GM12892 (cell line): ENCODE results near the gene SNX24.
"Not testable (repeated sequence)": the region's sequence is repeated elsewhere in the genome, so short reads cannot be mapped to it uniquely, and the experiment has no call there.

Experiments
- DNase-seq: peaks from one replicate; pipeline ENCODE4 v3.0.0; 2011; ENCODE audit not compliant: insufficient read length
- FAIRE-seq: peaks from 2 replicates; lab custom pipeline; 2011; peaks lifted over from hg19 to GRCh38; lab: Jason Lieb, UNC
- POLR2A ChIP-seq: IDR thresholded peaks from 2 replicates; pipeline ENCODE4 v1.6.1; 2011; ENCODE audit warnings: low read depth, low read length, control low read depth
- POLR2AphosphoS5 ChIP-seq: IDR thresholded peaks from 2 replicates; pipeline ENCODE4 v1.6.1; 2011; ENCODE audit warnings: low read depth, low read length, control low read depth
- TAF1 ChIP-seq: IDR thresholded peaks from 2 replicates; pipeline ENCODE4 v1.6.1; 2011; ENCODE audit warnings: low read depth, mild to moderate bottlenecking, control low read depth, low read length, borderline replicate concordance

SNX24 gene

DNA sequence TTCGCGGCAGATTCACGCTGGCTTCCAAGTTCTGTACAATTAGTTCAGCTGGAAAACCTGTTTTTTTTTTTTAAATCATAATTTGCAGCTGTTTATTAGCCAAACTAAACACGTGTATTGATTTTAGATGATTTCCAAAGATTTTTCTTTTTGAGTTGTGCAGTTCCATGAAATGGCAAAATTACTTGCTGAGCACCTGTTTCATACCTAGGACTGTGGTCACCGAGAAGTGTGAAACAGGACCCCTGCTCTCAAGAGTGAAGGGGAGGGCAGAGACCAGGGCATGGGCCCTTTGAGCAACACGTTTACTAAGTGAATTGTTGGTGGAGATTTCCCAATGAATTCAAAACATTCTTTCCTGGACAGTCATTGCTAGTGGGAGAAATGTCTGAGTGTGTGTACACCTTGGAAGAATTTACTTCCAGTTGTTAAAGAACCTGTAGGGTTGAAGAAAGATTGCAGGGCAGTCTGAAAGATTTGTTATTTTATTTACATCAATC, 688 bp downstream of the SNX24 start:
- no peak for DNase-seq
- FAIRE-seq, result no peak
- TF ChIP-seq POLR2A (no peak), TAF1 (no peak), POLR2AphosphoS5 (no peak)

DNA sequence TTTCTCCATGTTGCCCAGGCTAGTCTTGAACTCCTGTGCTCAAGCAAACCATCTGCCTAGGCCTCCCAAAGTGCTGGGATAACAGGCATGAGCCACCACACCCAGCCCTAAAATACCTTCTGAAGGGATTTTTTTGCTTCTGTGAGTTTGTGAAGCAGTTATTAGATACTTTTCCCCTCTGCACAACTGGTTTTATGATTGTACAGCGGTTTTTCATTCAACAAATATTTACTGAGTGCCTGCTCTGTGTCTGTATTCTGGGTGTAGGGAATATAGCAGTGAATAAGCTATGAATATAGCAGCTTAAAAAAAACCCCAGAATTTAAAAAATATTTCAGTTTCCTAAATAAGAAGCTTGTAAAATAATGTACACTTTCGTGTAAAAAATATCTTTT, 2.3 kb downstream of the SNX24 start:
- no peak for FAIRE-seq
- TF ChIP-seq TAF1 (no peak), POLR2AphosphoS5 (no peak), POLR2A (no peak)

DNA sequence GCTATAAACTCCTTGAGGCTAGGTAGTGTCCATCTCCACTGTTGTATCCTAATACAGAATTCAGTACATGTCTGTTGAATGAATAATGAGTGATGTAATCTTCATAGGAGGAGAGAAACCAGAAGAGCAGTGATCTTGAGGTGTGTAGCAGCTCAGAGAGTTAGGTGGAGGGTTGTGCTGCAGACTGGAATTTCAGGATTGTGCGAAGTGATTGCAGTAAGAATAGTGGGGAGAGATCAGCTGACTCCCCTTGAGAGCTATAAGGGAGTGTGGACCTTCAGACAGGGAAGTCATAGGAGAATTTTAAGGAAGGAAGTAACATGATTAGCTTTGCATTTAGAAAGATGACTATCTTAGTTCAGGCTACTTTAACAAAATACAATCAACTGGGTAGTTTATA, 4.4 kb downstream of the SNX24 start:
- DNase-seq, result no peak
- TF ChIP-seq TAF1 (no peak), POLR2AphosphoS5 (no peak), POLR2A (no peak)
- FAIRE-seq, result peak; percentile 71

More for the DNA sequence above, 2.3 kb downstream of the SNX24 start:
- DNase-seq, result no peak

DNA sequence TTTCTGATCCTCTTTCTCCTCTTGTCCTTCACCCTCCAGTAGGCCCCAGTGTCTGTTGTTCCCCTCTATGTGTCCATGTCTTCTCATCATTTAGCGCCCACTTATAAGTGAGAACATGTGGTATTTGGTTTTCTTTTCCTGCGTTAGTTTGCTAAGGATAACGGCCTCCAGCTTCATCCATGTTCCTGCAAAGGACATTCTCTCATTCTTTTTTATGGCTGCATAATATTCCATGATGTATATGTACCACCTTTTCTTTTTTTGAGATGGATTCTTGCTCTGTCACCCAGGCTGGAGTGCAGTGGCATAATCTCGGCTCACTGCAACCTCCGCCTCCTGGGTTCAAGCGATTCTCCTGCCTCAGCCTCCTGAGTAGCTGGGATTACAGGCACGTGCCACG, 12.1 kb downstream of the SNX24 start:
- not testable (repeated sequence) for DNase-seq, FAIRE-seq

DNA sequence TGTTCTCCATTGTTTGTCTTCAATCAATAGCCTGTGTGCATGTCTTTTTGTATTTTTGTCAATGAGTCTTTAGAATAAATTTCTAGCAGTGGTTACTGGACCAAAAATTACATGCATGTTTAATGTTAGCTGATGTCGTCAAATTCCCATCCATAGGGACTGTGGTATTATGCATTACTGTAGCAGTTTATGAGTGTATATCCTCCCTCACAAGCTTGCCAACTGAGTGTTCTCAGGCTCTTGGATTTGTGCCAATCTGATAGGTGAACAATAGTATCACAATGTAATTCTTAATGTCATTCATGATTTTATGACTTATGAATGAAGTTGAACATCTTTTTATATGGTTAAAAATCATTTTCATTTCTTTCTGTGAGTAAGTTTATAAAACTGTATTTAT, 13.0 kb downstream of the SNX24 start:
- DNase-seq (no peak), FAIRE-seq (no peak)
- no peak for TF ChIP-seq POLR2AphosphoS5
- TF ChIP-seq POLR2A, result no peak
- no peak for TF ChIP-seq TAF1

DNA sequence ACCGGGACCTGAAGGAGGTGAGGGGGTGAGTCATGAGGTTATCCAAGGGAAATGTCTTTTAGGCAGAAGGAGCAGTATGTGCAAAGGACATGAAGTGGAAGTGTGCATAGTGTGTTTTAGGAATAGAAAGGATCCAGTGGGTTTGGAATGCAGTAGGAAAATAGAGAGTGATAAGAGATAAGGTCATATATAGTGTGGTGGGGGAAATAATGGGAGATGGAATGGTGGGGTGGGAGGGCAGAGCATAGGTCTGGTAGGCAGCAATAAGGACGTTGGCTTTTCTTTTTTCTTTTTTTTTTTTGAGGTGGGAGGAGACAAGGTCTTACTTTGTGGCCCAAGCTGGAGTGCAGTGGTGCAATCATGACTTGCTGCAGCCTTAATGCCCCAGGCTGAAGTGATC, 17.8 kb downstream of the SNX24 start:
- no peak for DNase-seq
- TF ChIP-seq TAF1 (no peak), POLR2AphosphoS5 (no peak), POLR2A (no peak)
- FAIRE-seq, result no peak

DNA sequence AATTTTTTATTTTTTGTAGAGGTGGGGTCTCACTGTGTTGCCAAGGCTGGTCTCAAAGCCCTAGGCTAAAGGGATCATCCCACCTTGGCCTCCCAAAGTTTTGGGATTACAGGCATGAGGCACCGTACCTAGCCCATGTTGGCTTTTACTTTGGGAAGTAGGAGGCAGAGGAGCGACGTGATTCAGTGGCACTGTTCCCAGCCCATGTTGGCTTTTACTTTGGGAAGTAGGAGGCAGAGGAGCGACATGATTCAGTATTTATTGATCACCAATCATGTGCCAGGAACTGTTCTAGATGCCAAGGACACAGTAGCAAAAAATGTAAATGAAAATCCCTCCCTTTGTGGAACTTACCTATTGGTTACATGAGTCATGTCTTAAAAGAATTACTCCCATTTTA, 18.3 kb downstream of the SNX24 start:
- TF ChIP-seq POLR2A (no peak), TAF1 (no peak), POLR2AphosphoS5 (no peak)
- FAIRE-seq (no peak), DNase-seq (no peak)

DNA sequence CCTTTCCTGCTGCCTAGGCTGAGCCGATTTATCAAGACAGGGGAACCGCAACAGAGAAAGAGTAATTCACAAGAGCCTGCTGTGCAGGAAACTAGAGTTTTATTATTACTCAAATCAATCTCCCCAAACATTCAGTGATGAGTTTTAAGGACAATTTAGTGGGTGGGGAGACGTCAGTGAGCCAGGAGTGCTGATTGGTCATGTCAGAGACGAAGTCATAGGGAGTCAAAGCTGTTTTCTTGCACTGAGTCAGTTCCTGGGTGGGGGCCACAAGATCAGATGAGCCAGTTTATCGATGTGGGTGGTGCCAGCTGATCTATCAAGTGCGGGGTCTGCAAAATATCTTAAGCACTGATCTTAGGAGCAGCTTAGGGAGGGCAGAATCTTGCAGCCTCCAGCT, 19.0 kb downstream of the SNX24 start:
- TF ChIP-seq POLR2AphosphoS5 (no peak), TAF1 (no peak), POLR2A (no peak)
- DNase-seq (no peak), FAIRE-seq (no peak)

DNA sequence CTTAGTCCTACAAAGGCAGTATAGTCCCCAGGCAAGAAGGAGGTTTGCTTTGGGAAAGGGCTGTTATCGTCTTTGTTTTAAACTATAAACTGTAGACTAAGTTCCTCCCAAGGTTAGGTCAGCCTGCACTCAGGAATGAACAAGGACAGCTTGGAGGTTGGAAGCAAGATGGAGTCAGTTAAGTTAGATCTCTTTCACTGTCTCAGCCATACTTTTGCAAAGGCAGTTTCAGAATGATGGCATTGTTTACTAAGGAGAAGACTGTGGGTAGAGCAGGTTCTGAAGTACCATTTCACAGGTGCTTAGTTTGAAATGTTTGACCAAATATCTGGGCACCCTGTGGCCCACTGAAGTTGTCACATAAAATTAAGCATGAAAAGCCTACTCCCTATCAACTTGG, 19.4 kb downstream of the SNX24 start:
- FAIRE-seq, result no peak
- no peak for DNase-seq

DNA sequence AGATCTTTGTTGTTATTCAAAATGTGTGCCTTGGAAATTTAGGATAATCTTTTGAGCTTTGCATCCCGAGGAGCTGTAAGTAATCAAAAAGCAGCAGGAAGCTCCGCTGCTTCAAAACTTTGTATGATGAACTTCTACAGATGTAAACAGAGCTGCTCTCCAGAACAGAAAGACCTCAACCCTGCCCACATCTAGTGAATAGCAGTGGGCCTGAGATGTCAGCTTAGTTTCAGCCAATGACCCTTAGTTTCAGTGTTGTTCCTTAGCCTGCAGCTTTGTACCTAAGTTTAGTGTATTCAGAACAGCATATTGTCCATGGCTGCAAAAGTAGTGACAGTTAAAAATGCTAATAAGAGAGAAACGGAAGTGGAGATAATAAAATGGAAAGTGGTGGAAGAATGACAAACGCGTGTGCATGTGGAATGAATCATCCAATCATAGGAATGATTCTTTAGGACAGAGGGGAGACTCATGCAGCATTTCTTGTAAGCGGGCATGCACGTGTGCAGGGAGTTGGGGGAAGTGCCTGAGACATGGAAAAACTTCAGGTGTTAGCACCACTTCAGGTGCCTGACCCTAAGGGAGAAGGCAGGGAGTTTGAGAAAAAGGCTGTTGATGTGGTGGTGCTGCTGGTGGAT, 24.9 kb downstream of the SNX24 start:
- no peak for TF ChIP-seq POLR2A
- TF ChIP-seq POLR2AphosphoS5, result no peak
- no peak for TF ChIP-seq TAF1
- DNase-seq, result no peak
- FAIRE-seq, result no peak

More for the DNA sequence above, 19.4 kb downstream of the SNX24 start:
- TF ChIP-seq POLR2AphosphoS5 (no peak), POLR2A (no peak), TAF1 (no peak)

DNA sequence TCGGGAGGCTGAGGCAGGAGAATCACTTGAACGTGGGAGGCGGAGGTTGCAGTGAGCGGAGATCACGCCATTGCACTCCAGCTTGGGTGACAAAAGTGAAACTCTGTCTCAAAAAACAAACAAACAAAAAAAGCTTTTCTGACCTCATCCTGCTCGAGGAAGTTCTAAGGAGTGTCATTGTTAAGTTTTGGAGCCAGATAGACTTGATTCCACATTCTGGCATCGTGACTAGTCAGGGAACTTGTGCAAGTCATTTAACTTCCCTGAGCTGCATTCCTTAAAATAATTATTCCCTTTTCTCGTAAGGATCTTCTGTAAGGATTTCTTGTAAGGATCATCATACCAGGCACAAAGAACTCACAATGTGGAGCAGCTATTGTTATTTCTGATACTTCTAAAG, 26.2 kb downstream of the SNX24 start:
- TF ChIP-seq POLR2AphosphoS5 (no peak), POLR2A (no peak), TAF1 (no peak)
- no peak for FAIRE-seq
- DNase-seq, result no peak

DNA sequence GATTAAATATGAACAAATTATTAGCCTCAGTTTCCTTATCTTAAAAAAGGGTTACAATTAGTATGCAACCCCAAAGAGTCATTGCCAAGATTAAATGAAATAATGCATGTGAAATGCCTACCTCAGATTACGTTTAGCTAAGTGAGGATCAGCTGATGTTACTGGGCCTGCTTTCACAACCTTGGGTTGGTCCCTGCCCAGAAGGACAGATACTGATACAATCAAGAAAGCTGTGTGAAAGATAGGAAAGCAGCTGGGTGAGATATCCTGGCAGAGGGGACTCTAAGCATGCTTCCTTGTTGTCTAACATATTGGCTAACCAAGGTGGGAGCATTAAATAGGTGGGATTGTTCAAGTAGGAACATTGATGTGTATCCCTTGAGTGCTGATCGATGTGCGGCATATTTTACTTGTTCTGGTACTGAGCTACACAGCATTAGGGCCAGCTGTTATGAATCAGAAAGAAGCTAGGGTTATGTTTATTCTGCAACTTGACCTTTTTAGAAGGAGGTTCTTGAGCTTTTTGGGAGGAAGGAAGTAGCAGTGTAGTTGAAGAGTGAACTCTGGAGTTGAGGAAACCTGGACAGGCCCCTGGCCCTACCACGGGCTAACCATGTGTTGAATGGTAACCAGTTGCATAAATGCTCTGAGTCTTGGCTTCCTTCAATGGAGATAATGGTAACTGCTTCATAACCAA, 28.9 kb downstream of the SNX24 start:
- no peak for TF ChIP-seq POLR2A
- no peak for TF ChIP-seq TAF1
- no peak for TF ChIP-seq POLR2AphosphoS5
- no peak for FAIRE-seq
- no peak for DNase-seq

DNA sequence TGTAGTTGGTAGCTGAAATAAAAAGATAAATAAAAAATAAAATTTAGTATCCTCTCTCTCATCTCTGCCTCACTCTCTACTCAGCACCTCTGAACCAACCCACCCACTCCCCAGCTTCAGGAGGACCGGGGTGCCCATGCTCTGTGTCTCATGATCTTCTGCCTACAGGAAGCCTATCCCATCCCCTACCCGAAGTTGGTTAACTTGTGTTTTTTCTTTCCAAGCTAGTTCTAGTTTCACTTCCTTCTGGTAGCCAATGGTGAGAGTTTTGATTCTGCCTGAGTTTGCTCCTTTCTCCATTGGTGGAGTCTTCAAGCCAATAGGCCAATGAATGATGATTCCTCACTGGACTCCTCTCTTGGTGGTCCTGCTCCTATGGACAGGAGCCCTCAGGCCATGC, 32.1 kb downstream of the SNX24 start:
- DNase-seq, result no peak
- FAIRE-seq, result no peak
- no peak for TF ChIP-seq POLR2A
- TF ChIP-seq POLR2AphosphoS5, result no peak
- no peak for TF ChIP-seq TAF1
